AG04449 (cell line): ENCODE results near the gene PALM.
"Not testable (repeated sequence)": the region's sequence is repeated elsewhere in the genome, so short reads cannot be mapped to it uniquely, and the experiment has no call there.

Source experiments
- CTCF ChIA-PET: fragments of 350-600 bp; formaldehyde crosslinking; extraction: SDS; loops from one replicate; lab custom pipeline; 2021; ENCODE audit warnings: antibody characterized with exemption; lab: Yijun Ruan, JAX
- POLR2A ChIA-PET: fragments of 400-600, 350-600 bp; formaldehyde crosslinking; extraction: SDS; loops from one replicate; lab custom pipeline; 2020; ENCODE audit warnings: antibody characterized with exemption, inconsistent platforms; lab: Yijun Ruan, JAX
- DNase-seq: peaks from one replicate; pipeline ENCODE4 v3.0.0-alpha.2; 2010; ENCODE audit warnings: low read depth, low spot score
- H3K4me3 ChIP-seq: 2 replicates; pipeline ENCODE4 v1.5.1; 2011; ENCODE audit warnings: low read depth, mild to moderate bottlenecking, control low read depth, low read length
- CTCF ChIP-seq: IDR thresholded peaks from one replicate; pipeline ENCODE4 v1.5.1; 2011; ENCODE audit warnings: mild to moderate bottlenecking, moderate library complexity, low read length, control low read depth, inconsistent platforms; ENCODE audit not compliant: insufficient read depth; ENCODE audit errors: missing control alignments

Gene PALM

GRCh38 chr19:688214-688613, 20.5 kb upstream of the PALM start:
- POLR2A ChIA-PET, result no interaction called here
- H3K4me3 ChIP-seq, result no peak overlapping the region
- DNase-seq, result no peak
- CTCF ChIA-PET, result no interaction called here
- no peak for TF ChIP-seq CTCF

- CTCF ChIA-PET, result no interaction called here
These were observed 19.7 kb upstream of the PALM start for GRCh38 chr19:688992-689391.

GRCh38 chr19:690203-690602, 18.5 kb upstream of the PALM start:
- ChIA-PET POLR2A (no interaction called here), CTCF (interaction anchor here (1.3 kb wide), 1 partner anchor 42 kb away, joined by 4 read pairs; no protein-coding TSS in a partner anchor)
- TF ChIP-seq CTCF, result no peak
- DNase-seq, result no peak
- H3K4me3 ChIP-seq, result no peak overlapping the region

More at GRCh38 chr19:688992-689391, 19.7 kb upstream of the PALM start:
- POLR2A ChIA-PET, result no interaction called here
- no peak overlapping the region for H3K4me3 ChIP-seq
- no peak for DNase-seq
- no peak for TF ChIP-seq CTCF

DNA sequence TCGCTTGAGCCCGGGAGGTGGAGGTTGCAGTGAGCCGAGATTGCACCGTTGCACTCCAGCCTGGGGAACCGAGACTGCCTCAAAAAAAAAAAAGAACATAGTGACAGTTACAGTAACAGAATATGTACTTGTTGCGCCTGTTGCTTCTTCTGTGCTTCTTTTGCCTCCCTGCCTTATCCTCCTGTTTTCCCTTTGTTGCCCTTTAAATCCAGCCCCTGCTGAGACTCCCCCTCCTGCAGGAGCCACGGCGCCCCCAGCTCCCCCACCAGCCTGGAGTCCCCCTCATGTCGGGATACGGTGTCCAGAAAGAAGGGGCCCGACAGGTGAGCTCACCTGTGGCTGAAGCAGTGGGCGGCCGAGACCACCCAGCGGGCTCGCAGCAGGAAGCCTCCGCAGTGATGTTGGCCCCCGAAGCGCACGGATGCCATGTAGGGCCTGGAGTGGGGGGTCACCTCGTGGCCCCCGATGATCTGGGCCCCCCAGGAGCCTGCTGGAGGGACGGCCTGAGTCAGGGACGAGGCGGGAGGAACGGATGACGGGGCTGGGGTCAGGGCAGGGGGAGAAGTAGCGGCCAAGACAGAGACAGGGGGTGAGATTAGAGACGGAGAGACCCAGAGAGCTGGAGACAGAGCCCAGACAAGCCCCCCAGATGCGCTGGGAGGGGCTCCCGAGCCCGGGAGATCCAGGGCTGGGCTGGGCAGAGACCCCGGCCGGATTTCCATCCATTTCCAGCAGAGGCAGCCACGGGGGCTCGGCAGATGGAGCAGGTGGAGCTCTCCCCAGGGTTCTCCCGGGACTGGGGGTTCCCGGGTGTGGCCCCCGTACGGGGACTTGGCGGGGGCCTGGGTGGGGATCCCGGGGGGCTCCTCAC, 14.0 kb upstream of the PALM start:
- no peak overlapping the region for H3K4me3 ChIP-seq
- no peak for TF ChIP-seq CTCF
- DNase-seq, result no peak
- POLR2A ChIA-PET, result no interaction called here
- CTCF ChIA-PET, result interaction anchor here (1.5 kb wide), 1 partner anchor 39 kb away, joined by 4 read pairs; no protein-coding TSS in a partner anchor

DNA sequence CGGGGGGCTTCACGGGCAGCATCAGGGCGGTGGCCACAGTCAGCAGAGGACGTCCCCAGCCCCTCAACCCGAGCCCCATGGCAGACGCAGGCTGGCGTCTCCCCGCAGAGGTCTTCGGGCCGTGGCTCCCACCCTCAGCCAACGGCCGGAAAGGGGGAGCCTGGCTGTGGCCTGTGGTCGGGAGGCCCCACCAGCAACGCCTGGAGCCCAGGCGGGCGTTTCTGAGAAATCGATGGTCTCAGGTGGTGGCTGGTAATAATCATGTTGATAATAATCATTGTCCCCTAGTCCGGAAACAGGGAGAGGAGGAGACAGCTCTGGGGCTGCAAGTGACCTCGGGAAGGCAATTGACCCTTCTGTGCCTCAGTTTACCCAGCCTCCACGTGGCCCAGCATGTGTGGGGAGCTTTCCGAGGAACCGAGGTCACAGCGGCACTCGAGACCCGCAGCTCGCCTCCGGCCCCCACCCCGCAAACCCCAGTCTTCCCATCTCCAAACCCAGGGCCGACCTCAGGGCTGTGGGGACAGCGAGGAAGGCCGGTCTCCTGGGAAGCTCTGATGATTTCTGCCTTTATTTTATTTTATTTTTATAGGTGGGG, 13.3 kb upstream of the PALM start, which contains the start of gene PRSS57:
Gene PRSS57, minus strand, starts transcription at position 101 of the 598 bp plus-strand sequence. Its CDS starts 22 bp downstream, at position 79.
- ChIA-PET CTCF (interaction anchor here (1.5 kb wide), 1 partner anchor 38 kb away, joined by 4 read pairs; no protein-coding TSS in a partner anchor), POLR2A (no interaction called here)
- DNase-seq, result no peak
- H3K4me3 ChIP-seq, result no peak within 1 kb of the TSS
- no peak for TF ChIP-seq CTCF

DNA sequence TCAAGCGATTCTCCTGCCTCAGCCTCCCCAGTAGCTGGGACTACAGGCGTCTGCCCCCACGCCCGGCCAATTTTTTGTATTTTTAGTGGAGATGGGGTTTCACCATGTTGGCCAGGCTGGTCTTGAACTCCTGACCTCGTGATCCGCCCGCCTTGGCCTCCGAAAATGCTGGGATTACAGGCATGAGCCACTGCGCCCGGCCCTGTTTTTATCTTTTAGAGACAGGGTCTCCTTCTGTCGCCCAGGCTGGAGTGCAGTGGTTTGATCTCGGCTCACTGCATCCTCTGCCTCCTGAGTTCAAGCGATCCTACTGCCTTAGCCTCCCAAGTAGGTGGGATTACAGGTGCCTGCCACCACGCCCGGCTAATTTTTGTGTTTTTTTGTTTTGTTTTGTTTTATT, 10.2 kb upstream of the PALM start:
- H3K4me3 ChIP-seq, POLR2A ChIA-PET, DNase-seq: not testable (repeated sequence)
- CTCF ChIA-PET, result interaction anchor here (1.1 kb wide), 1 partner anchor 10 kb away, joined by 3 read pairs; the partner anchor contains the start of gene PALM

DNA sequence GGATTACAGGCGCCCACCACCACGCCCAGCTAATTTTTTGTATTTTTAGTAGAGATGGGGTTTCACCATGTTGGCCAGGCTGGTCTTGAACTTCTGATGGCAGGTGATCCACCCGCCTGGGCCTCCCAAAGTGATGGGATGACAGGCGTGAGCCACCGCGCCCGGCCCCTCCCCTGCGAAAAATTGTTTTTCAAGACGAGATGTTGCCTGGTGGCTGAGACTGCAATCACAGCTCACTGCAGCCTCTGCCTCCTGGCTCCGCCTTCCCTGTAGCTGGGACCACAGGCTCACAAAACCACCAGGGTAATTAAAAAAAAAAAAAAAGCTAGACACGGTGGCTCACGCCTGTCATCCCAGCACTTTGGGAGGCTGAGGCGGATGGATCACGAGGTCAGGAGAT, 8.8 kb upstream of the PALM start:
- POLR2A ChIA-PET, CTCF ChIA-PET, H3K4me3 ChIP-seq, DNase-seq: not testable (repeated sequence)

DNA sequence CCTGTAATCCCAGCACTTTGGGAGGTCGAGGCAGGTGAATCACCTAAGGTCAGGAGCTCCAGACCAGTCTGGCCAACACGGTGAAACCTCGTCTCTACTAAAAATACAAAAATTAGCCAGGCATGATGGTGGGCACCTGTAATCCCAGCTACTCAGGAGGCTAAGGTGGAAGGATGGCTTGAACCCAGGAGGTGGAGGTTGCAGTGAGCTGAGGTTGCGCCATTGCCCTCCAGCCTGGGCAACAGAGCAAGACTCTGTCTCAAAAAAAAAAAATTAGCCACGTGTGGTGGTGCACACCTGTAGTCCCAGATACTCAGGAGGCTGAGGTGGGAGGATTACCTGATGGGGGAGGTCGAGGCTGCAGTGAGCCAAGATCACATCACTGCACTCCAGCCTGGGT, 5.9 kb upstream of the PALM start:
- H3K4me3 ChIP-seq, DNase-seq, POLR2A ChIA-PET: not testable (repeated sequence)
- CTCF ChIA-PET, result interaction anchor here (1.4 kb wide), 1 partner anchor 31 kb away, joined by 4 read pairs; no protein-coding TSS in a partner anchor
